Fibroblast of skin of back (primary cell): ENCODE measurements around the gene OSGEPL1. TPM values are rescaled to one million over a fixed set of nuclear protein-coding genes. Genes with fewer than 3 reads are reported as not detected.
A peak's percentile ranks its signal among the peaks of the same experiment; 100 is the strongest.
"Not testable (repeated sequence)": the region's sequence is repeated elsewhere in the genome, so short reads cannot be mapped to it uniquely, and the experiment has no call there.

Experiments used
- DNase-seq: peaks from one replicate; pipeline ENCODE4 v3.0.0-alpha.2; 2013
- polyA plus RNA-seq, 2 experiments: library from polyadenylated mRNA; unstranded; fragments of 120-200 nt; gene quantifications; one replicate each; pipeline ENCODE4 v1.2.1, GENCODE V29; 2013; ENCODE audit not compliant: insufficient read length in 2 of 2

OSGEPL1 gene
- polyA plus RNA-seq (2013, experiment 1 of 2; ENCODE audit: insufficient read length), result 7.5 TPM
- polyA plus RNA-seq (2013, experiment 2 of 2; ENCODE audit: insufficient read length), result 4.2 TPM

- DNase-seq, result peak; percentile 90
Measured at GRCh38 chr2:189762551-189763298, at the start of gene OSGEPL1. Gene OSGEPL1, minus strand, starts transcription at chr2:189762792. Its CDS starts 1,152 bp downstream, at chr2:189761640.

- no peak for DNase-seq
Measured at GRCh38 chr2:189803431-189803830, 40.8 kb upstream of the OSGEPL1 start.

- DNase-seq, result peak; percentile 15
Measured at GRCh38 chr2:189802396-189802912, 39.9 kb upstream of the OSGEPL1 start.

- peak; percentile 59 for DNase-seq
Measured at GRCh38 chr2:189799531-189799930, 36.9 kb upstream of the OSGEPL1 start.

- no peak for DNase-seq
Measured at GRCh38 chr2:189799030-189799331, 36.4 kb upstream of the OSGEPL1 start.

- peak; percentile 62 for DNase-seq
Measured at GRCh38 chr2:189798312-189799029, 35.9 kb upstream of the OSGEPL1 start.

GRCh38 chr2:189797902-189798301 is 35.3 kb upstream of the OSGEPL1 start:
- DNase-seq, result no peak

- DNase-seq, result no peak
Measured at GRCh38 chr2:189794310-189794709, 31.7 kb upstream of the OSGEPL1 start.

GRCh38 chr2:189791338-189792042 is 28.9 kb upstream of the OSGEPL1 start:
- no peak for DNase-seq

- DNase-seq, result peak; percentile 95
Measured at GRCh38 chr2:189783927-189784867, 21.6 kb upstream of the OSGEPL1 start, which contains the start of the genes ORMDL1 and PMS1. Gene ORMDL1, minus strand, starts transcription at chr2:189784339. Its CDS starts 1,744 bp downstream, at chr2:189782595. Gene PMS1, plus strand, starts transcription at chr2:189784450. Its CDS starts 7,360 bp downstream, at chr2:189791810.

- DNase-seq, result peak; percentile 54
Measured at GRCh38 chr2:189783451-189783926, 20.9 kb upstream of the OSGEPL1 start.

GRCh38 chr2:189782221-189782671 is 19.7 kb upstream of the OSGEPL1 start:
- DNase-seq, result no peak

GRCh38 chr2:189772212-189772611 is 9.6 kb upstream of the OSGEPL1 start:
- DNase-seq, result no peak

- no peak for DNase-seq
Measured at GRCh38 chr2:189770590-189771322, 8.2 kb upstream of the OSGEPL1 start.

GRCh38 chr2:189763908-189764661 is 1.5 kb upstream of the OSGEPL1 start:
- peak; percentile 13 for DNase-seq

GRCh38 chr2:189762229-189762550 is 402 bp downstream of the OSGEPL1 start:
- DNase-seq, result no peak

GRCh38 chr2:189760154-189760553 is 2.4 kb downstream of the OSGEPL1 start:
- DNase-seq, result not testable (repeated sequence)

- DNase-seq, result no peak
Measured at GRCh38 chr2:189756311-189756952, 6.2 kb downstream of the OSGEPL1 start.

GRCh38 chr2:189751080-189751658 is 11.4 kb downstream of the OSGEPL1 start:
- DNase-seq, result peak; percentile 35
